Ovary (tissue), 9 donors: ENCODE data around the gene NR3C2. TPM values are rescaled to one million over a fixed set of nuclear protein-coding genes. Genes with fewer than 3 reads are reported as not detected.
"Not testable (repeated sequence)": the region's sequence is repeated elsewhere in the genome, so short reads cannot be mapped to it uniquely, and the experiment has no call there.

Experiments used
- DNase-seq, 5 donors: peaks; one replicate each; pipeline ENCODE4 v3.0.0-alpha.2; 2019 to 2020
- H3K27ac ChIP-seq, 2 donors: fragments of 200-600 bp; one replicate each; pipeline versions ENCODE4 v1.5.1 to v1.8.0; 2019 to 2022
- H3K27me3 ChIP-seq: fragments of 200-600 bp; one replicate; pipeline ENCODE4 v1.8.0; 2022
- H3K36me3 ChIP-seq: fragments of 200-600 bp; sonication (generic); one replicate; pipeline ENCODE4 v1.5.1; 2019
- H3K4me1 ChIP-seq: one replicate; pipeline ENCODE4 v1.8.1; 2013; ENCODE audit warnings: mild to moderate bottlenecking, moderate library complexity; ENCODE audit not compliant: insufficient read depth
- H3K4me3 ChIP-seq: fragments of 200-600 bp; sonication (generic); one replicate; pipeline ENCODE4 v1.5.1; 2017
- H3K9me3 ChIP-seq, 2 donors: fragments of 200-600 bp in 1 of 2; sonication (generic) in 1 of 2; one replicate each; pipeline versions ENCODE4 v1.5.1 to v1.8.1; 2013 to 2019; ENCODE audit warnings: mild to moderate bottlenecking in 1 of 2, moderate library complexity in 1 of 2
- EP300 ChIP-seq: sonication (generic); formaldehyde crosslinking; IDR thresholded peaks from one replicate; pipeline ENCODE4 v1.6.1; 2017; ENCODE audit warnings: antibody characterized with exemption
- POLR2A ChIP-seq: fragments of 450-650 bp; IDR thresholded peaks from one replicate; pipeline ENCODE4 v1.6.1; 2017; ENCODE audit warnings: antibody characterized with exemption, mild to moderate bottlenecking, moderate library complexity
- WGBS, 3 donors: extraction: QIAGEN DNeasy Blood & Tissue Kit in 1 of 3; methylation state at CpG; one replicate each; pipeline versions ENCODE4 v1.1.5 to v1.1.7; 2013 to 2017; 5-methylcytosine and 5-hydroxymethylcytosine counted together
- intact Hi-C, 4 donors: fragments of 100-400 bp; cut with DNase I; formaldehyde crosslinking; loops; one replicate each; pipeline versions ENCODE4 v1.11.0 to v1.15.1; 2022 to 2023
- polyA plus RNA-seq, 2 donors: library from polyadenylated mRNA; stranded (reverse); fragments of 200-250 nt in 1 of 2; fragments of 350-450 nt in 1 of 2; fragmentation: Illumina TruSeq in 1 of 2; extraction: RNeasy Lipid Tissue Mini Kit (QIAGEN cat#74804) in 1 of 2; gene quantifications; one replicate each; pipeline ENCODE4 v1.2.3, GENCODE V29; 2013 to 2014
- total RNA-seq, 7 donors: library from RNA; depleted of rRNA in 2 of 7; stranded (reverse); fragments of >200 nt in 2 of 7; fragmentation: NEBNext Ultra II Directional in 3 of 7; extraction: Animal tissue kit (Norgen Biotek cat#: 25700) in 3 of 7; gene quantifications; one replicate each; pipeline versions ENCODE4 v1.1.0 to v1.2.4, GENCODE V29; 2016 to 2023
- TF ChIP-seq, protein P1 (sequence below), 3 donors: fragments of 450-650 bp in 2 of 3; fragments of 200-600 bp in 1 of 3; IDR thresholded peaks; one replicate each; pipeline versions ENCODE4 v1.5.1 to v1.8.0; 2016 to 2022; ENCODE audit warnings: antibody characterized with exemption in 3 of 3, mild to moderate bottlenecking in 1 of 3
- donor health status: DM: no; HTN: no; CAD: no; lungs with moderate emphysema.
- donor health status: DM: no; HTN: no; CAD: no.
- donor health status: Bipolar disorder and iron deficiency.
- donor health status: DM: yes; HTN: yes; CAD: no.
- donor health status: DM: no; HTN: no; CAD: no.
- donor health status: DM: yes; HTN: yes; CAD: no.

NR3C2 gene
- total and polyA plus RNA-seq, 9 donors: 6.8 to 37.5 (median 22.9) TPM

- Histone ChIP-seq H3K36me3 (no peaks in the 10 kb centered on the region), H3K4me3 (no peak overlapping the region), H3K9me3 (no peaks in the 10 kb centered on the region), H3K27me3 (no peaks in the 10 kb centered on the region), H3K27ac (no peak overlapping the region), H3K4me1 (peaks cover 3% of the 10 kb centered on the region)
- intact Hi-C loops: no loop called here
- DNase-seq: no peak
- WGBS, 3 donors: 95 to 99% (median 97%) methylated on average over 3 of the region's 3 CpGs
- TF ChIP-seq EP300 (no peak), POLR2A (no peak)
- TF ChIP-seq, protein P1, sequence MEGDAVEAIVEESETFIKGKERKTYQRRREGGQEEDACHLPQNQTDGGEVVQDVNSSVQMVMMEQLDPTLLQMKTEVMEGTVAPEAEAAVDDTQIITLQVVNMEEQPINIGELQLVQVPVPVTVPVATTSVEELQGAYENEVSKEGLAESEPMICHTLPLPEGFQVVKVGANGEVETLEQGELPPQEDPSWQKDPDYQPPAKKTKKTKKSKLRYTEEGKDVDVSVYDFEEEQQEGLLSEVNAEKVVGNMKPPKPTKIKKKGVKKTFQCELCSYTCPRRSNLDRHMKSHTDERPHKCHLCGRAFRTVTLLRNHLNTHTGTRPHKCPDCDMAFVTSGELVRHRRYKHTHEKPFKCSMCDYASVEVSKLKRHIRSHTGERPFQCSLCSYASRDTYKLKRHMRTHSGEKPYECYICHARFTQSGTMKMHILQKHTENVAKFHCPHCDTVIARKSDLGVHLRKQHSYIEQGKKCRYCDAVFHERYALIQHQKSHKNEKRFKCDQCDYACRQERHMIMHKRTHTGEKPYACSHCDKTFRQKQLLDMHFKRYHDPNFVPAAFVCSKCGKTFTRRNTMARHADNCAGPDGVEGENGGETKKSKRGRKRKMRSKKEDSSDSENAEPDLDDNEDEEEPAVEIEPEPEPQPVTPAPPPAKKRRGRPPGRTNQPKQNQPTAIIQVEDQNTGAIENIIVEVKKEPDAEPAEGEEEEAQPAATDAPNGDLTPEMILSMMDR (IDR thresholded peaks at IDR 0.05): no peak
Observed at GRCh38 chr4:148330724-148331123, 111.5 kb downstream of the NR3C2 start.

- Histone ChIP-seq H3K4me1 (peaks cover 3% of the 10 kb centered on the region), H3K9me3 (no peaks in the 10 kb centered on the region), H3K27me3 (no peaks in the 10 kb centered on the region), H3K27ac (no peak overlapping the region), H3K4me3 (no peak overlapping the region), H3K36me3 (no peaks in the 10 kb centered on the region)
- DNase-seq: no peak
- WGBS, 3 donors: 71 to 88% (median 87%) methylated on average over 5 of the region's 5 CpGs
- intact Hi-C loops: no loop called here
- TF ChIP-seq EP300: no peak
- TF ChIP-seq, protein P1 (IDR thresholded peaks at IDR 0.05): no peak
- no peak for TF ChIP-seq POLR2A
Observed at GRCh38 chr4:148330161-148330560, 112.1 kb downstream of the NR3C2 start.

GRCh38 chr4:148329751-148330150 lies 112.5 kb downstream of the NR3C2 start:
- TF ChIP-seq EP300 (no peak), POLR2A (no peak)
- TF ChIP-seq, protein P1 (IDR thresholded peaks at IDR 0.05): no peak
- Histone ChIP-seq H3K27me3 (no peaks in the 10 kb centered on the region), H3K27ac (no peak overlapping the region), H3K4me1 (peaks cover 3% of the 10 kb centered on the region), H3K9me3 (no peaks in the 10 kb centered on the region), H3K36me3 (no peaks in the 10 kb centered on the region), H3K4me3 (no peak overlapping the region)
- WGBS, 3 donors: 95 to 99% (median 96%) methylated on average over 5 of the region's 5 CpGs
- intact Hi-C loops: no loop called here
- DNase-seq: no peak

GRCh38 chr4:148327683-148328082 lies 114.5 kb downstream of the NR3C2 start:
- no peak for DNase-seq
- intact Hi-C loops: no loop called here
- 97 to 100% (median 98%) methylated on average over 1 of the region's 1 CpG for WGBS, 3 donors

DNA sequence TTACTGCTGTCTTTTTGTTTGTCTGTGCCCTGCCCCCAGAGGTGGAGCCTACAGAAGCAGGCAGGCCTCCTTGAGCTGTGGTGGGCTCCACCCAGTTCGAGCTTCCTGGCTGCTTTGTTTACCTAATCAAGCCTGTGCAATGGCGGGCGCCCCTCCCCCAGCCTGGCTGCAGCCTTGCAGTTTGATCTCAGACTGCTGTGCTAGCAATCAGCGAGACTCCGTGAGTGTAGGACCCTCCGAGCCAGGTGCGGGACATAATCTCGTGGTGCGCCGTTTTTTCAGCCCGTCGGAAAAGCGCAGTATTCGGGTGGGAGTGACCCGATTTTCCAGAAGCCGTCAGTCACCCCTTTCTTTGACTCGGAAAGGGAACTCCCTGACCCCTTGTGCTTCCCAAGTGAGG lies 118.9 kb downstream of the NR3C2 start:
- DNase-seq, H3K36me3 ChIP-seq, H3K4me3 ChIP-seq, H3K9me3 ChIP-seq, intact Hi-C loops, H3K27ac ChIP-seq, H3K27me3 ChIP-seq, H3K4me1 ChIP-seq: not testable (repeated sequence)
- WGBS, 3 donors: 65 to 96% (median 80%) methylated on average over 2 to 16 of the region's 17 CpGs

More at GRCh38 chr4:148327683-148328082, 114.5 kb downstream of the NR3C2 start:
- no peaks in the 10 kb centered on the region for H3K36me3 ChIP-seq
- H3K4me1 ChIP-seq: peaks cover 2% of the 10 kb centered on the region
- H3K27ac ChIP-seq: no peak overlapping the region
- no peak overlapping the region for H3K4me3 ChIP-seq
- no peaks in the 10 kb centered on the region for H3K9me3 ChIP-seq
- H3K27me3 ChIP-seq: no peaks in the 10 kb centered on the region
- TF ChIP-seq POLR2A: no peak
- TF ChIP-seq EP300: no peak
- TF ChIP-seq, protein P1 (IDR thresholded peaks at IDR 0.05): no peak
